SH-SY5Y (cell line): ENCODE data around the gene ABCC2.

Experiments used
- GATA2 ChIP-seq: IDR thresholded peaks from 2 replicates; pipeline ENCODE4 v1.6.1; 2011; ENCODE audit warnings: mild to moderate bottlenecking, low read depth, low read length
- GATA3 ChIP-seq: IDR thresholded peaks from 2 replicates; pipeline ENCODE4 v1.6.1; 2011; ENCODE audit warnings: low read depth, mild to moderate bottlenecking, low read length, moderate library complexity

GRCh38 chr10:99758211-99758891 lies 24.1 kb upstream of the ABCC2 start:
- TF ChIP-seq GATA2 = no peak
- TF ChIP-seq GATA3 = no peak
